Measurements from ENCODE around the gene SCIN. TPM values are rescaled to one million over a fixed set of nuclear protein-coding genes. Genes with fewer than 3 reads are reported as not detected.
A peak's percentile ranks its signal among the peaks of the same experiment; 100 is the strongest.
"Not testable (repeated sequence)": the region's sequence is repeated elsewhere in the genome, so short reads cannot be mapped to it uniquely, and the experiment has no call there.

SCIN gene
- total RNA-seq, 1 experiment from 2014 or later: not detected

- no peak for DNase-seq (ENCODE audit: unreplicated experiment)
- CTCF ChIA-PET: interaction anchor here (0.7 kb wide), 1 partner anchor 18 kb away, joined by 3 read pairs; no protein-coding TSS in a partner anchor
- TF ChIP-seq CTCF (IDR thresholded peaks at IDR 0.05; ENCODE audit: unreplicated experiment): no peak
- Mint-ChIP-seq H3K36me3 (ENCODE audit: insufficient read depth, unreplicated experiment) (peaks cover 7% of the 10 kb centered on the region), H3K9me3 (ENCODE audit: unreplicated experiment) (peaks cover 3% of the 10 kb centered on the region), H3K27me3 (ENCODE audit: insufficient read depth, unreplicated experiment) (no peaks in the 10 kb centered on the region), H3K4me3 (ENCODE audit: unreplicated experiment) (no peak overlapping the region), H3K27ac (ENCODE audit: low read depth, unreplicated experiment) (no peak overlapping the region), H3K4me1 (ENCODE audit: insufficient read depth, unreplicated experiment) (peaks cover 9% of the 10 kb centered on the region)
- BruUV-seq (replicated peaks): no TSS peak
- intact Hi-C loops (cut with micrococcal nuclease): no loop called here
- POLR2A ChIA-PET: interaction anchor here (1.2 kb wide), 1 partner anchor 55 kb away, joined by 3 read pairs; no protein-coding TSS in a partner anchor
These were observed 17.6 kb upstream of the SCIN start for GRCh38 chr7:12552876-12553275.

- no peak for TF ChIP-seq CTCF (IDR thresholded peaks at IDR 0.05; ENCODE audit: unreplicated experiment)
- Mint-ChIP-seq H3K36me3 (ENCODE audit: insufficient read depth, unreplicated experiment) (peaks cover 7% of the 10 kb centered on the region), H3K27ac (ENCODE audit: low read depth, unreplicated experiment) (no peak overlapping the region), H3K27me3 (ENCODE audit: insufficient read depth, unreplicated experiment) (no peaks in the 10 kb centered on the region), H3K9me3 (ENCODE audit: unreplicated experiment) (peaks cover 7% of the 10 kb centered on the region), H3K4me1 (ENCODE audit: insufficient read depth, unreplicated experiment) (peaks cover 11% of the 10 kb centered on the region), H3K4me3 (ENCODE audit: unreplicated experiment) (no peak overlapping the region)
- ChIA-PET POLR2A (interaction anchor here (1.2 kb wide), 1 partner anchor 55 kb away, joined by 3 read pairs; no protein-coding TSS in a partner anchor), CTCF (no interaction called here)
- DNase-seq (ENCODE audit: unreplicated experiment): no peak
- no TSS peak for BruUV-seq (replicated peaks)
- intact Hi-C loops (cut with micrococcal nuclease): no loop called here
These were observed 17.1 kb upstream of the SCIN start for GRCh38 chr7:12553416-12553815.

GRCh38 chr7:12554351-12554750, 16.2 kb upstream of the SCIN start:
- Mint-ChIP-seq H3K27me3 (ENCODE audit: insufficient read depth, unreplicated experiment) (no peaks in the 10 kb centered on the region), H3K4me1 (ENCODE audit: insufficient read depth, unreplicated experiment) (peaks cover 11% of the 10 kb centered on the region), H3K36me3 (ENCODE audit: insufficient read depth, unreplicated experiment) (peaks cover 7% of the 10 kb centered on the region), H3K27ac (ENCODE audit: low read depth, unreplicated experiment) (no peak overlapping the region), H3K4me3 (ENCODE audit: unreplicated experiment) (no peak overlapping the region), H3K9me3 (ENCODE audit: unreplicated experiment) (peaks cover 7% of the 10 kb centered on the region)
- BruUV-seq (replicated peaks): no TSS peak
- CTCF ChIA-PET: no interaction called here
- intact Hi-C loops (cut with micrococcal nuclease): no loop called here
- DNase-seq (ENCODE audit: unreplicated experiment): no peak
- no peak for TF ChIP-seq CTCF (IDR thresholded peaks at IDR 0.05; ENCODE audit: unreplicated experiment)
- POLR2A ChIA-PET: interaction anchor here (0.6 kb wide), 2 partner anchors 49 to 68 kb away, joined by 3 read pairs; no protein-coding TSS in a partner anchor

- H3K27me3 Mint-ChIP-seq (ENCODE audit: insufficient read depth, unreplicated experiment): no peaks in the 10 kb centered on the region
- H3K36me3 Mint-ChIP-seq (ENCODE audit: insufficient read depth, unreplicated experiment): peaks cover 7% of the 10 kb centered on the region
- ChIA-PET CTCF (interaction anchor here (1.4 kb wide), 1 partner anchor 30 kb away, joined by 8 read pairs; no protein-coding TSS in a partner anchor), POLR2A (interaction anchor here (0.6 kb wide), 1 partner anchor 49 kb away, joined by 3 read pairs; no protein-coding TSS in a partner anchor)
- no peak for TF ChIP-seq CTCF (IDR thresholded peaks at IDR 0.05; ENCODE audit: unreplicated experiment)
- BruUV-seq (replicated peaks): no TSS peak
- intact Hi-C loops (cut with micrococcal nuclease): no loop called here
- no peak overlapping the region for H3K27ac Mint-ChIP-seq (ENCODE audit: low read depth, unreplicated experiment)
- no peak for DNase-seq (ENCODE audit: unreplicated experiment)
- peaks cover 11% of the 10 kb centered on the region for H3K4me1 Mint-ChIP-seq (ENCODE audit: insufficient read depth, unreplicated experiment)
- H3K9me3 Mint-ChIP-seq (ENCODE audit: unreplicated experiment): peaks cover 7% of the 10 kb centered on the region
- H3K4me3 Mint-ChIP-seq (ENCODE audit: unreplicated experiment): no peak overlapping the region
These were observed 15.6 kb upstream of the SCIN start for GRCh38 chr7:12554872-12555271.

- BruUV-seq (replicated peaks); DNase-seq (ENCODE audit: unreplicated experiment); H3K27ac Mint-ChIP-seq (ENCODE audit: low read depth, unreplicated experiment); POLR2A ChIA-PET; H3K9me3 Mint-ChIP-seq (ENCODE audit: unreplicated experiment); intact Hi-C loops (cut with micrococcal nuclease); H3K4me3 Mint-ChIP-seq (ENCODE audit: unreplicated experiment); H3K27me3 Mint-ChIP-seq (ENCODE audit: insufficient read depth, unreplicated experiment); H3K36me3 Mint-ChIP-seq (ENCODE audit: insufficient read depth, unreplicated experiment): not testable (repeated sequence)
- peaks cover 11% of the 10 kb centered on the region for H3K4me1 Mint-ChIP-seq (ENCODE audit: insufficient read depth, unreplicated experiment)
- CTCF ChIA-PET: interaction anchor here (0.6 to 1.4 kb wide), 2 partner anchors 31 to 63 kb away, joined by 3 to 8 read pairs; no protein-coding TSS in a partner anchor
These were observed 14.8 kb upstream of the SCIN start for GRCh38 chr7:12555695-12556094.

GRCh38 chr7:12556139-12556792, 14.3 kb upstream of the SCIN start:
- Mint-ChIP-seq H3K4me1 (ENCODE audit: insufficient read depth, unreplicated experiment) (peaks cover 11% of the 10 kb centered on the region), H3K27ac (ENCODE audit: low read depth, unreplicated experiment) (peak overlapping the region; percentile 83)
- H3K4me3 Mint-ChIP-seq (ENCODE audit: unreplicated experiment); H3K9me3 Mint-ChIP-seq (ENCODE audit: unreplicated experiment); H3K27me3 Mint-ChIP-seq (ENCODE audit: insufficient read depth, unreplicated experiment); H3K36me3 Mint-ChIP-seq (ENCODE audit: insufficient read depth, unreplicated experiment); DNase-seq (ENCODE audit: unreplicated experiment); intact Hi-C loops (cut with micrococcal nuclease); BruUV-seq (replicated peaks): not testable (repeated sequence)
- CTCF ChIA-PET: interaction anchor here (0.6 to 1.6 kb wide), 4 partner anchors 31 to 98 kb away, joined by 3 to 8 read pairs (median 4); no protein-coding TSS in a partner anchor
- POLR2A ChIA-PET: interaction anchor here (2.2 kb wide), 1 partner anchor 11 kb away, joined by 9 read pairs; no protein-coding TSS in a partner anchor

Data from MCF 10A (cell line).